HepG2 (cell line): ENCODE data around the gene H3-3A. TPM values are rescaled to one million over a fixed set of nuclear protein-coding genes. Genes with fewer than 3 reads are reported as not detected.
A peak's percentile ranks its signal among the peaks of the same experiment; 100 is the strongest.

Experiments
- BCL6 ChIP-seq: IDR thresholded peaks from 2 replicates; pipeline ENCODE4 v1.6.1; 2016; ENCODE audit warnings: missing genetic modification reagents, missing compliant biosample characterization
- EP300 ChIP-seq, 3 experiments: sonication (generic) in 1 of 3; formaldehyde crosslinking in 1 of 3; IDR thresholded peaks; 2 replicates each; pipeline versions ENCODE4 v1.5.1 to v1.6.1; 2011 to 2020; ENCODE audit warnings: low read depth in 2 of 3, low read length in 2 of 3, borderline replicate concordance in 1 of 3, improper control_type of control experiment in 1 of 3, mild to moderate bottlenecking in 1 of 3, missing genetic modification reagents in 1 of 3, moderate library complexity in 1 of 3
- MNT ChIP-seq: fragments of 450-650 bp; IDR thresholded peaks from 2 replicates; pipeline ENCODE4 v1.6.1; 2016
- RBFOX2 ChIP-seq: fragments of 200-400 bp; formaldehyde crosslinking; IDR thresholded peaks from 2 replicates; pipeline ENCODE4 v1.6.1; 2017; ENCODE audit warnings: low read depth, mild to moderate bottlenecking, low read length
- ZFAT ChIP-seq: sonication (generic); formaldehyde crosslinking; conservative IDR thresholded peaks from 2 replicates; pipeline ENCODE4 v1.8.1; 2023; ENCODE audit warnings: missing genetic modification reagents, inconsistent platforms
- ZNF430 ChIP-seq: sonication (generic); formaldehyde crosslinking; IDR thresholded peaks from 2 replicates; pipeline ENCODE4 v1.9.0; 2021; ENCODE audit warnings: mild to moderate bottlenecking, missing genetic modification reagents
- ZNF546 ChIP-seq: sonication (generic); formaldehyde crosslinking; conservative IDR thresholded peaks from 2 replicates; pipeline ENCODE4 v1.8.1; 2023; ENCODE audit warnings: mild to moderate bottlenecking, missing genetic modification reagents
- ZNF580 ChIP-seq: IDR thresholded peaks from 2 replicates; pipeline ENCODE4 v1.6.1; 2016; ENCODE audit warnings: low read depth, borderline replicate concordance
- ZNF749 ChIP-seq: sonication (generic); formaldehyde crosslinking; IDR thresholded peaks from 2 replicates; pipeline ENCODE4 v1.8.0; 2022; ENCODE audit warnings: mild to moderate bottlenecking, missing genetic modification reagents, moderate library complexity, borderline replicate concordance
- ZNF879 ChIP-seq: sonication (generic); formaldehyde crosslinking; IDR thresholded peaks from 2 replicates; pipeline ENCODE4 v1.8.1; 2023; ENCODE audit warnings: missing genetic modification reagents
- polyA plus RNA-seq, 8 experiments: library from polyadenylated mRNA; depleted of rRNA in 3 of 8; stranded (reverse) in 7 of 8; unstranded in 1 of 8; fragments of >200 nt; fragmentation: Illumina TruSeq in 4 of 8; extraction: Trizol in 4 of 8; gene quantifications; 2 replicates each; pipeline versions ENCODE4 v1.2.1 to v1.2.3, GENCODE V29; 2011 to 2016; ENCODE audit warnings: low read depth in 4 of 8, missing spikeins in 1 of 8, mixed read lengths in 1 of 8; ENCODE audit not compliant: insufficient read depth in 1 of 8
- total RNA-seq, 5 experiments: library from RNA; depleted of rRNA; stranded (reverse); fragments of >200 nt; fragmentation: Illumina TruSeq; extraction: Trizol; gene quantifications; 2 replicates each; pipeline ENCODE4 v1.2.3, GENCODE V29; 2016; ENCODE audit warnings: low read depth in 1 of 5
- TF ChIP-seq, protein P1 (sequence below): sonication (generic); formaldehyde crosslinking; IDR thresholded peaks from 2 replicates; pipeline ENCODE4 v1.4.0; 2020; ENCODE audit warnings: missing genetic modification reagents
- TF ChIP-seq, protein P2 (sequence below): sonication (generic); formaldehyde crosslinking; IDR thresholded peaks from 2 replicates; pipeline ENCODE4 v1.5.0; 2020; ENCODE audit warnings: missing genetic modification reagents
- TF ChIP-seq, protein P3 (sequence below): sonication (generic); formaldehyde crosslinking; IDR thresholded peaks from 2 replicates; pipeline ENCODE4 v1.4.0; 2020; ENCODE audit warnings: missing genetic modification reagents

The H3-3A gene
- total and polyA plus RNA-seq, 2 of the 13 experiments (the other 11 are each of a cell fraction or from before 2014, with no cell fraction given) = 221 to 320 TPM

DNA sequence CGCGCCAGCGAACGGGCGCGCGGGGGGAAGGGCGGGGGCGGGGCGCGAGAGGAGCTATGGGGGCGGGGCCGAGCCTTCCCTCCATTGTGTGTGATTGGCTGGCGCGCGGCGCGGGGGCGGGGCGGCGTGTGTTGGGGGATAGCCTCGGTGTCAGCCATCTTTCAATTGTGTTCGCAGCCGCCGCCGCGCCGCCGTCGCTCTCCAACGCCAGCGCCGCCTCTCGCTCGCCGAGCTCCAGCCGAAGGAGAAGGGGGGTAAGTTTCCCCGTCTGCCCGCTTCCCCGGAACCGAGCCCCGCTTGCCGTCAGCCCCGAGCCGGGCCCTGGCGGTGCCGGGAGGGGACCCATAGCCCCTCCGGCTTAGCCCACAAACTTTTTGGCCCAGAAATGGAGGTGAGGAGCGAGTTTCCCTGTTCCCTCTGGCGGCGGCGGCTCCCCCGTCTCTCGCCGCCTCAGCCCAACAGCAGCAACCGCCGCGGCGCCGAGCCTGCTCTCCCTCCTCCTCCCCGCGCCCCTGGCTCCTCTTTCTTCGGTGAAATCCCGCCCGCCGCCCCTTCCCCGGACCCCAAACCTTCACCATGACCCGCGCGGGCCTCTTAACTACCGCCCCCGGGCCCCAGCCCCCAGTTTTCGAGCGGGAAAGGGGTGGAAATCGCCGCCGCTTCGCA lies at the start of gene H3-3A (continued):
- no peak for TF ChIP-seq MNT
- no peak for TF ChIP-seq ZNF879 (CRISPR knock-in tag)
- no peak for TF ChIP-seq ZFAT (CRISPR knock-in tag)
- TF ChIP-seq EP300 (IDR thresholded peaks at IDR 0.05; ENCODE audit: low read depth in 2 of 2, low read length in 2 of 2) = no peak
- no peak for TF ChIP-seq EP300 (CRISPR knock-in tag; IDR thresholded peaks at IDR 0.05; ENCODE audit: borderline replicate concordance)
- peak; percentile 86; the same call in 1 of the 2 replicates for TF ChIP-seq ZNF580 (CRISPR knock-in tag)
- peak; percentile 61; the same call in 1 of the 2 replicates for TF ChIP-seq ZNF430
- peak; percentile 84 for TF ChIP-seq RBFOX2
- no peak for TF ChIP-seq ZNF749 (CRISPR knock-in tag)
- 0 out of 2 replicates have a peak, but pooled peaks have one; percentile 30 for TF ChIP-seq BCL6
- TF ChIP-seq, protein P1, sequence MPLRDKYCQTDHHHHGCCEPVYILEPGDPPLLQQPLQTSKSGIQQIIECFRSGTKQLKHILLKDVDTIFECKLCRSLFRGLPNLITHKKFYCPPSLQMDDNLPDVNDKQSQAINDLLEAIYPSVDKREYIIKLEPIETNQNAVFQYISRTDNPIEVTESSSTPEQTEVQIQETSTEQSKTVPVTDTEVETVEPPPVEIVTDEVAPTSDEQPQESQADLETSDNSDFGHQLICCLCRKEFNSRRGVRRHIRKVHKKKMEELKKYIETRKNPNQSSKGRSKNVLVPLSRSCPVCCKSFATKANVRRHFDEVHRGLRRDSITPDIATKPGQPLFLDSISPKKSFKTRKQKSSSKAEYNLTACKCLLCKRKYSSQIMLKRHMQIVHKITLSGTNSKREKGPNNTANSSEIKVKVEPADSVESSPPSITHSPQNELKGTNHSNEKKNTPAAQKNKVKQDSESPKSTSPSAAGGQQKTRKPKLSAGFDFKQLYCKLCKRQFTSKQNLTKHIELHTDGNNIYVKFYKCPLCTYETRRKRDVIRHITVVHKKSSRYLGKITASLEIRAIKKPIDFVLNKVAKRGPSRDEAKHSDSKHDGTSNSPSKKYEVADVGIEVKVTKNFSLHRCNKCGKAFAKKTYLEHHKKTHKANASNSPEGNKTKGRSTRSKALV (CRISPR knock-in tag) = no peak
- TF ChIP-seq, protein P2, sequence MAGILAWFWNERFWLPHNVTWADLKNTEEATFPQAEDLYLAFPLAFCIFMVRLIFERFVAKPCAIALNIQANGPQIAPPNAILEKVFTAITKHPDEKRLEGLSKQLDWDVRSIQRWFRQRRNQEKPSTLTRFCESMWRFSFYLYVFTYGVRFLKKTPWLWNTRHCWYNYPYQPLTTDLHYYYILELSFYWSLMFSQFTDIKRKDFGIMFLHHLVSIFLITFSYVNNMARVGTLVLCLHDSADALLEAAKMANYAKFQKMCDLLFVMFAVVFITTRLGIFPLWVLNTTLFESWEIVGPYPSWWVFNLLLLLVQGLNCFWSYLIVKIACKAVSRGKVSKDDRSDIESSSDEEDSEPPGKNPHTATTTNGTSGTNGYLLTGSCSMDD (CRISPR knock-in tag) = no peak
- TF ChIP-seq, protein P3, sequence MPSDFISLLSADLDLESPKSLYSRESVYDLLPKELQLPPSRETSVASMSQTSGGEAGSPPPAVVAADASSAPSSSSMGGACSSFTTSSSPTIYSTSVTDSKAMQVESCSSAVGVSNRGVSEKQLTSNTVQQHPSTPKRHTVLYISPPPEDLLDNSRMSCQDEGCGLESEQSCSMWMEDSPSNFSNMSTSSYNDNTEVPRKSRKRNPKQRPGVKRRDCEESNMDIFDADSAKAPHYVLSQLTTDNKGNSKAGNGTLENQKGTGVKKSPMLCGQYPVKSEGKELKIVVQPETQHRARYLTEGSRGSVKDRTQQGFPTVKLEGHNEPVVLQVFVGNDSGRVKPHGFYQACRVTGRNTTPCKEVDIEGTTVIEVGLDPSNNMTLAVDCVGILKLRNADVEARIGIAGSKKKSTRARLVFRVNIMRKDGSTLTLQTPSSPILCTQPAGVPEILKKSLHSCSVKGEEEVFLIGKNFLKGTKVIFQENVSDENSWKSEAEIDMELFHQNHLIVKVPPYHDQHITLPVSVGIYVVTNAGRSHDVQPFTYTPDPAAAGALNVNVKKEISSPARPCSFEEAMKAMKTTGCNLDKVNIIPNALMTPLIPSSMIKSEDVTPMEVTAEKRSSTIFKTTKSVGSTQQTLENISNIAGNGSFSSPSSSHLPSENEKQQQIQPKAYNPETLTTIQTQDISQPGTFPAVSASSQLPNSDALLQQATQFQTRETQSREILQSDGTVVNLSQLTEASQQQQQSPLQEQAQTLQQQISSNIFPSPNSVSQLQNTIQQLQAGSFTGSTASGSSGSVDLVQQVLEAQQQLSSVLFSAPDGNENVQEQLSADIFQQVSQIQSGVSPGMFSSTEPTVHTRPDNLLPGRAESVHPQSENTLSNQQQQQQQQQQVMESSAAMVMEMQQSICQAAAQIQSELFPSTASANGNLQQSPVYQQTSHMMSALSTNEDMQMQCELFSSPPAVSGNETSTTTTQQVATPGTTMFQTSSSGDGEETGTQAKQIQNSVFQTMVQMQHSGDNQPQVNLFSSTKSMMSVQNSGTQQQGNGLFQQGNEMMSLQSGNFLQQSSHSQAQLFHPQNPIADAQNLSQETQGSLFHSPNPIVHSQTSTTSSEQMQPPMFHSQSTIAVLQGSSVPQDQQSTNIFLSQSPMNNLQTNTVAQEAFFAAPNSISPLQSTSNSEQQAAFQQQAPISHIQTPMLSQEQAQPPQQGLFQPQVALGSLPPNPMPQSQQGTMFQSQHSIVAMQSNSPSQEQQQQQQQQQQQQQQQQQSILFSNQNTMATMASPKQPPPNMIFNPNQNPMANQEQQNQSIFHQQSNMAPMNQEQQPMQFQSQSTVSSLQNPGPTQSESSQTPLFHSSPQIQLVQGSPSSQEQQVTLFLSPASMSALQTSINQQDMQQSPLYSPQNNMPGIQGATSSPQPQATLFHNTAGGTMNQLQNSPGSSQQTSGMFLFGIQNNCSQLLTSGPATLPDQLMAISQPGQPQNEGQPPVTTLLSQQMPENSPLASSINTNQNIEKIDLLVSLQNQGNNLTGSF (CRISPR knock-in tag) = no peak
- TF ChIP-seq ZNF546 (CRISPR knock-in tag) = no peak
